Frontal cortex (tissue), 4 donors: Measurements from ENCODE around the gene GFI1B. TPM values are rescaled to one million over a fixed set of nuclear protein-coding genes. Genes with fewer than 3 reads are reported as not detected.
"Not testable (repeated sequence)": the region's sequence is repeated elsewhere in the genome, so short reads cannot be mapped to it uniquely, and the experiment has no call there.

ENCODE experiments used
- DNase-seq, 2 donors: peaks; one replicate each; pipeline ENCODE4 v3.0.0; 2012; ENCODE audit warnings: low spot score in 2 of 2
- FAIRE-seq: peaks from 2 replicates; lab custom pipeline; 2012; peaks lifted over from hg19 to GRCh38; lab: Jason Lieb, UNC
- total RNA-seq: library from RNA; depleted of rRNA; stranded (reverse); fragments of >200 nt; gene quantifications from one replicate; pipeline ENCODE4 v1.2.3, GENCODE V29; 2014
- donor health status: control.
- donor health status: control.
- donor health status: control.

GFI1B gene
- total RNA-seq, 1 donor from 2014 or later: 0.41 TPM

DNA sequence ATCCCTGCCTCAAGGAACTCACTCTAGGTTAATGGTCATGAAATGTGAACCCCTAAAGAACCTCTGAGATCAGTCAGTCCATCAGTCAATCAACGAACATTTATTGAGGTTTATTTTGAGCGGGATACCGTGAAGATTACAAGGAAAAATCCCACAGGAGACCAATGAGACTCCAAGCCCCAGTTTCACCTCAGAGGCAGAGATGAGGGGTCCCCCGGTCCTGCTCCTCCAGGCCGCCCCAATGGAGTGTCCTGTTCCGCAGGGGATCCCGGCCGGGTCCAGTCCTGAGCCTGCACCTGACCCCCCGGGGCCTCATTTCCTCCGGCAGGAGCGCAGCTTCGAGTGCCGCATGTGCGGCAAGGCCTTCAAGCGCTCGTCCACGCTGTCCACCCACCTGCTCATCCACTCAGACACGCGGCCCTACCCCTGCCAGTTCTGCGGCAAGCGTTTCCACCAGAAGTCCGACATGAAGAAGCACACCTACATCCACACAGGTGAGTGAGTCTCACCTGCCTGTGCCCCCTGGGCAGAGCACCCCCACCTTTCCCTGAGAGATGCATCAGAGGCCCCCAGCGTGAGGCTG is 11.0 kb downstream of the GFI1B start:
- DNase-seq (no peak), FAIRE-seq (no peak)

DNA sequence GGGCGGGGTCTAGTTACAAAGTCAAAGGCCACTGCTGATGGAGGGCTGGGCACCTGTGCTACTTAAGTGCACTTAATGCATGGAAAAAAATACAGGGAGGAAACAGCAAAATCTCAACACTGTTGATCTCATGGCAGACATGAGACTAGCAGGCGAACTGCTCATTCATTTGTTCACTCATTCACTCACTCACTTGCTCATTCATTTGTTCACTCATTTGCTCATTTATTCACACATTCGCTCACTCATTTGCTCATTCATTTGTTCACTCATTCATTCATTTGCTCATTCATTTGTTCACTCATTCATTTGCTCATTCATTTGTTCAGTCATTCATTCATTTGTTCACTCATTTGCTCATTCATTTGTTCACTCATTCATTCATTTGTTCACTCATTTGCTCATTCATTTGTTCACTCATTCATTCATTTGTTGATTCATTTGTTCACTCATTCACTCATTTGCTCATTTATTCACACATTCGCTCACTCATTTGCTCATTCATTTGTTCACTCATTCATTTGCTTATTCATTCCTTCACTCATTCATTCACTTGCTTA is 11.6 kb downstream of the GFI1B start:
- not testable (repeated sequence) for DNase-seq, FAIRE-seq

DNA sequence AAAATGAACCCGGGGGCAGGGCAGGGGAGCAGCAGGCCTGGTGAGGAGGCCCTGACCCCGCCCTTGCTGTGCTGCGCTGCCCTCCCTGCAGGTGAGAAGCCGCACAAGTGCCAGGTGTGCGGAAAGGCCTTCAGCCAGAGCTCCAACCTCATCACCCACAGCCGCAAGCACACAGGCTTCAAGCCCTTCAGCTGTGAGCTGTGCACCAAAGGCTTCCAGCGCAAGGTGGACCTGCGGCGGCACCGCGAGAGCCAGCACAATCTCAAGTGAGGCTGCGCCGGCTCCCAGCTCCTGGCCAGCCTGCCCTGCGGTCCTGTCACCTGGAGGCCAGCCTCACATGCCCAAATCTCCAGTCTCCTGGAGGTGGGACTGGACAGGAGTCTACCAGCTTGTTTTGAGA is 12.3 kb downstream of the GFI1B start:
- FAIRE-seq (no peak), DNase-seq (no peak)

DNA sequence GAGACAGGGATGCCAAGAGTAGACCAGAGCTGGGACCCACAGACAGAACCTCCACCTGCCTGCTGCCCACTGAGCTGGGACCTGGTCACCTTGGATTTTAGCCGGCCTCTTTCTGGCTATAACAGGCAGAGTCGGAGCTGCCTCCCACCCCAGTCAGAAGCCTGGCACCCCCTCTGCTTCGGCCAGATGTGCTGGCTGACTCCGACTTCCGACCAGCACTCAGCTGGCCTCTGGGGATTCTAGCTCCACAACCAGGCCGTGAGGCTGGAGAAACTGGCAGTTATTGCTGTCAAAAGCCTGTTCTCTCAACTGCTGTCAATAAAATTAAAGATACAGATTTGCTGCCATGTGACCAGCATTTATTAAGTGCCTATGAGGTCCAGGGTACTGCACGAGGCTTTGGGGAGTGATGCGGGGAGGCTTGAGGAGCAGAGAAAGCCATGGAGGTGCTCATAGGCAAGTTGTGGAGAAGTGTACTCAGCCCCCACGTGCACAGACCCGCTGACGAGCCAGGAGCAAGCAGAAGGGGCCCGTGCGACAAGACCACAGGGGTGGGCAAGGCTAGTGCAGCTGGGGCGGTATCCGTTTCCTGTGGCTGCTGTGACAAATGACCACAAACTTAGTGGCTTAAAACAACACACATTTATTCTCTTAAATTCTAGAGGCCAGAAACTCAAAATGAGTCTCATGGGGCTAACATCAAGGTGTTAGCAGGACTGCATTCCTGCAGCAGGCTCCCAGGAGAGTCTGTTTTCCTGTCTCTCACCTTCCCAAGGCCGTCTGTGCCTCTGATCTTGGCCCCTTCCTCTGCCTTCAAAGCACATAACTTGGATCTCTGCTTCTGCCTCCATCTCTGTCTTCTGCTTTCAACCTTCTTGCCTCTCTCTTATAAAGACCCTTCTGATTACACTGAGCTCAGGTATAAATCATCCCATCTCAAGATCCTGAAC is 13.1 kb downstream of the GFI1B start:
- FAIRE-seq: no peak
- no peak for DNase-seq

DNA sequence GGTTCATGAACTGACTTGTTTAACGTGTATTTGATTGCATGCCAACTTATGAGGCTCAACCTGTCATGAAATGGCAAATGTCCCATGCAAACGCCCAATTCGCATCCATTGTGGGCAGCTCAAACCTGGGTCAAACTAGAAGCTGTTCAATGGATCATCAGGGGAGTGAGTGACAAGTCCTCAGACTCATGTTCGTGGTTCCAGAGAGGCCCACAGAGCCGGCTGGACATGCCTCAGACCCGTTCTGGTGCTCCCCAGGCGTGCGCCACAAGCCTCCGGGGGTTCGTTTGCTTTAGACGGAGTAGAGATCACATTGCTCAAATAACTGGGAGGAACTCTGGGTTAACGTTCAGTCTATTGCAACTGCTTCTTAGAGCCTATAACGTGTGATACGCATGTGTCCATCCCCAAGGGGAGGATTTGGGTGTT is 15.0 kb downstream of the GFI1B start:
- DNase-seq (no peak), FAIRE-seq (no peak)

DNA sequence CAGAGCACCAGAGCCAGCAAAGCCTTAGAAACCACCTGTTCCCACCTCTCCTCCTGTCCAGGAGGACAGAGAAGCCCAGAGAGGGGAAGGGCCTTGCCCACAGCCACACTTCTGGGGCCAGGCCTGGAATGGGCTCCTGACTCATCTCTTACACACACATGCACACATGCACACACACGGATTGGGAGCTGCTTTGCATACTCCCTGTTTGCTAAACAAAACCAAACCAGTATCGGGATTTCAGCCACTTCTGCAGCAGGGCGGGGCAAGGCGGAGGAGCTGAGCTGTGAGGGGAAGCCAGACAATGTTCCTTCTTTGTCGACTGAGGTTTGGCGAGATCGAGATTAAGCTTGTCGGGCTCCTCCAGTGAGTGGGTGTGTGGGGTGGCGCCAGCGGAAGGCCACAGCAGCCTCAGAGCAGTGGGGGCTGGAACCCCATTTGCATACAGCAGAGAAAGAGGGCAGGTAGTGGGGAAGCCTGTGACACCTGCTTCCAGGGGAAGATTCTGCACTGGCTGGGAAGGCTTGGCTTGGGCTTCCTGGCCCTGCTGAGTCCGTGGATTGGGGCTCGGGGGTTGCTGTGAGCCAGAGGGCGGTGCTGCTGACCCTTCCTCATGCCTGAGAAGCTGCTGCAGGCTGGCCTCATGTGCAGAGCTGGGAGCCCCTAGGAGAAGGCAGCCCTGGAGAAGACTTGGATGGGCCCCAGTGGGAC is 16.1 kb downstream of the GFI1B start:
- FAIRE-seq: no peak
- DNase-seq: no peak

DNA sequence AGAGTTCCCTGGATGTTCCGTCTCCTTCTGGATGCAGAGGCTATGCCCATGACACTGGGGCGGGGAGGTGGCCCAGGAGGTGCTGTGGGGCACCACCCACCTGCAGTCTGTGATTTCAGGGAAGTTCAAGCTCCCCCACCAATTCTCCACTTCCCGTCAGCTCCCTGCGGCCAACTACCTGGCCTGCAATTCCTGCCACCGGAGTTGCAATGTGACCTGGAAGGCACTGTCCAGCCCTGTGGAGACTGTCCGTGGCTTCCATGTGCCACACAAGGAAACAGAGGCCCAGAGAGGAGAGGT is 16.6 kb downstream of the GFI1B start:
- DNase-seq (no peak), FAIRE-seq (no peak)

DNA sequence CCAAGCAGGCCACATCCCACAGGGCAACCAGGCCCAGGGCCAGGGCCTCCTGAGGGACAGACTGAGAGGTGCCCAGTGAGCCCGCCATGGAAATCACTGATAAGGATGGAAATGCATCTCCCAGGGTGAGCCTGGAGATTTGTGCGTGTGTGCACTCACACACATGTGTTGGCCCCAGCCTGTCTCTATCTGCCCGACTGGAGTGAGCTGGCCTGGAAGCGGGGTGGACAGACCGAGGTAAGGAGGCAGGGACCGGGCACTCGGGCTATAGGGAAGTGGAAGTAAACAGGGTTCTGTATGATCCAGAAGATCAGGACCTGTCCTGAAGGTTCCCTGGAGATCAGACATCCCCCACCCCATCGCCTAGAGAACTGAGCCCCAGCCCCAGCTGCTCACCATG is 17.4 kb downstream of the GFI1B start:
- no peak for FAIRE-seq
- DNase-seq: no peak

DNA sequence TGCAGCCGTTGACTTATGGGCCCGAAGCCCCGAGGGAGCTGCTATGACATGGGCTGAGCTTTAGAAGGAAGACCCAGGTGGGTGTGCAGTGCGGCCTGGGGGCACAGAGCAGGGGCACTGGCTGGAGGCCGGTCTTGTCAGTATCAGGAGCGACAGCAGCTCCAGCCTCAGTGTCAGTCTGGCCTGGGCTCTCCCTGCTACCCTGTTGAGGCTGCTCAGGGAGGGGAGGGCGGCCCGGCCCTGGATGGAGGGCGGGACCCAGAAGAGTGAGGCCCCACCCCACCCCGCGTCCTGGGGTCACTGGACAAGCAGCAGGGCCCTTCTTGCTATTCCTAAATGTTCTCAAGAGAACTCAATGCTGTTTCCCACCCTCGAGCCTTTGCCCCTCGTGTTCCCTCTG is 18.0 kb downstream of the GFI1B start:
- DNase-seq: no peak
- no peak for FAIRE-seq

DNA sequence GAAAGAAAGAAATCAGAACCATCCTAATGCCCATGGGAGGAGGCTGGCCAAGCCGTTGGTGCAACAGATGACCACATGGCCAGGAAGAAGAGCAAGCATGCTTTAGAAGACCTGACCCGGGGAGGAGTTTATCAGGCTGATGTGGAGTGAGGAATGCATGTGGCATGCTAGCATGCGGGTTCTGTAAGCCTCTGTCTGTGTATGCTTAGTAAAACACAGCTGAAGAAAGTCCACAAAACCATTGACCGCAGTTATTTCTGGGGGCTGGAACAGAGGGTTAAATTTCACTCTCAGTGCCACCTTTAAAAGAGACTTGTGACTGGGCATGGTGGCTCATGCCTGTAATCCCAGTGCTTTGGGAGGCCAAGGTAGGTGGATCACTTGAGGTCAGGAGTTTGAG is 19.1 kb downstream of the GFI1B start:
- no peak for DNase-seq
- FAIRE-seq: no peak

DNA sequence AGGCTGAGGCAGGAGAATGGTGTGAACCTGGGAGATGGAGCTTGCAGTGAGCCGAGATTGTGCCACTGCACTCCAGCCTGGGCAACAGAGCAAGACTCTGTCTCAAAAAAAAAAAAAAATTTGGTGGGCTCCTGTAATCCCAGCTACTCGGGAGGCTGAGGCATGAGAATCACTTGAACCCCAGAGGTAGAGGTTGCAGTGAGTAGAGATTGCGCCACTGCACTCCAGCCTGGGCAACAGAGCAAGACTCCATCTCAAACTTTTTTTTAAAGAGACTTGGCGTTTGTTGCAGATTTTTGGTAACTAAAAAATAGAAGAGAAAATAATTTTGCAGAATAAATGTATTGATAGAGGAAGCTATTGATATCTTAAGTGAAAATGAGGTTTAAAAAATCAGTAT is 19.7 kb downstream of the GFI1B start:
- DNase-seq, FAIRE-seq: not testable (repeated sequence)

DNA sequence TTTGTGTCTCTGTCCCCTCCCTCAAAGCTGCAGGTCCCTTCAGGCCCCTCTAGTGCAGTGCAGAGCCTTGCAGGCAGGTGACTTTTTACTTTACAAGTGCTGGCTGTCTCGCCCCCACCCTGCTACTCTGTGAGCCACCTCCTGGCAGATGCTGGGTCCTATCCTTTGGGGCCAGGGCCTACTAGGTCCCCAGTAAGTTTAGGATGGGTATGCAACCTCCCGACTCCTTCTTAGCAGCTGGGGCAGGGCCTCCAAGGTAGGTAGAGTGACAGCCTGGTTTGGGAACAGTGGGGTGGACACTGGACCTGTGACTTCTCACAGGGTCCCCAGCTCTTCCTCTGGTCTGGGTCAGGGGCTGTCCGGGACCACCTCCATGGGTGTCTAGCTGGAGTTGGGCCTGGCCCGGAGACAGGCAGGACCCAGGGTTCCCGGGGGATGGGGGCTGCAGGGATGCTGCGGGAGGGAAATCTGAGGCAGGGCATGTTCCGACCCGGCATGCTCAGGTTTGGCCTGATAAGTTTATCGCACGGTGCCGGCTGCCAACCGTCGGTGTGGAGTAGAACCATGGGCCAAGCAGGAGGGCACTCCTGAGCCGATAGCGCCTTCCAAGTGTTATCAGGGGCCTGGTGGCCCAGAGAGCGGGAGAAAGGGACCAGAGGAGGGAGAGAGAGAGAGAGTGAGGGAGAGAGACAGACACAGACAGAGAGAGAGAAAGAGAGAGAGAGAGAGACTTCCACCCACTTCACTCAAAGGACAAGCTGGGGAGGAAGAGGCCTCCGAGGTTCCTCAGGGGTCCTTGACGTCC is 20.5 kb downstream of the GFI1B start:
- FAIRE-seq (no peak), DNase-seq (no peak)

DNA sequence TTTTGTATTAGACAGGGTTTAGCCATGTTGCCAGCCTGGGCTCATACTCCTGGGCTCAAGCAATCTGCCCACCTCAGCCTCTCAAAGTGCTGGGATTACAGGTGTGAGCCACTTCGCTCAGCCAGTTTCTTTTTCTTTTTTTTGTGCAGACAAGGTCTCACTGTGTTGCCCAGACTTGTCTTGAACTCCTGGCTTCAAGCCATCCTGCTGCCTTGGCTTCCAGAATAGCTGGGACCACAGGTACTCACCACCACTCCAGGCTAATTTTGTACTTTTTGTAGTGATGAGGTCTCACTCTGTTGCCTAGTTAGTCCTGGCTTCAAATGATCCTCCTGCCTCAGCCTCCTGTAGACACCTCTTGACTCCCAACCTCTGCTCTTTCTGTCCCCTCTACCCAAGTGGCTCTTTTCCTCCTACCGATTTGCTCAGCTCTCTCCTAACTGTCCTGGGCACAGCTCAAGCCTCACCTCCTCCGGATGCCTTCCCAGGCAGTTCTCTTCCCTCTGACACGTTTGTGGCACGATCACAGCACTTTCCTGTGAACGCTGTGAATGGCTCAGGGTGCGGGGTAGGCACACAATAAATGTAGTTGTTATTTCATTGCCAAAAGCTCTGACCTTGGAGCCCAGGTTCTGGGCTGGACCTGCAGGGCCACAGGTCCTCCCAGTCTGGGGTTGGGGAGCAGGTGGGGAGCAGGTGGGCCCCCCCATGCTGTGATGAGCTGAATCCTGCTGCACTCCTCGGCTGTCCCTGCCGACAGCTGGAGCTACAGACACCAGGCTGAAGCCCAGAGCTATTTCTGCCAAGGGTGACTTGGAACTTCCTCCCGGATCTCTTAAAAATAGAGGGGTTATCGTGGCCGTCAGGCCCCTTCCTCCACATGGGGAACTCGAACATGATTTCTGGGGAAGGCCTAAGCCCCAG is 23.9 kb downstream of the GFI1B start:
- no peak for DNase-seq
- FAIRE-seq: no peak

DNA sequence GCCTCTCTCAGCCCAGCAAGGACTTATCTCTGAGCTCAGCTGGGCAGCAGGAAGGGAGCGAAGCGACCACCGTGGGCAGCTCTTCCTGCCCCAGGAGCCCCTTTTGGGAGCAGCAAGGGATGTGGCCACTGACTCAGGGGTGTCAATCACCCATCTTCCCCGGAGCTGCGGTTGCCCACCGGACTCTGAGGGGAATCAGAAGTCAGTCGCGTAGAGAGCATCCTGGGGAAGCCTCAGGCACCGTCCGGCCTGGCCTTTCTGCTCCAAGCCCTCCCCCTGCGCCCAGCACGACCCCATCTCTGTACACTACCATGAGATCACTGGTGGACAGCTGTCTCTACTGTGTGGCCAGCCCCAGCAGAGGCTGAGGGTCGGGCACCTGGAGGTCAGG is 24.6 kb downstream of the GFI1B start:
- no peak for FAIRE-seq
- DNase-seq: no peak

DNA sequence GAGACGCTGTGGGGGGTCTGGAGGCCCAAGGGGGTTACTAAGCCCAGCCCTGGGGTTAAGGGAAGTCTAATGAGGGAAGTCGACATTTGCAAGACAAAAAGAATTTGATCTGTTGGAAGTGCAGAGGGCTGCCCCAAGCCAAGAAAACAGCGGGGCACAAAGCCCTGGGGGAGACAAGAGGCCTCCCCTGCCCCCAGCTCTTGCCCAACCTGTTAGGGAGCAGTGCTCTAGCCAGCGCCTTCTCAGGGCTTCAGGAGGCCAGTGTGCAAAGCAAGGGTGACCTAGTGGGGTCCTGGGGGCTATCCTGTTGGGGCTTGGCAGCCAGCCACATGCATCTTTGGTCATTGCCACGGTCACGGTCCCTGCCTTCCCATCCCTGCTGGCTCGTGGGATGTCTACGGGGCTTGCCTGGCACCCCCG is 25.2 kb downstream of the GFI1B start:
- FAIRE-seq (no peak), DNase-seq (no peak)

DNA sequence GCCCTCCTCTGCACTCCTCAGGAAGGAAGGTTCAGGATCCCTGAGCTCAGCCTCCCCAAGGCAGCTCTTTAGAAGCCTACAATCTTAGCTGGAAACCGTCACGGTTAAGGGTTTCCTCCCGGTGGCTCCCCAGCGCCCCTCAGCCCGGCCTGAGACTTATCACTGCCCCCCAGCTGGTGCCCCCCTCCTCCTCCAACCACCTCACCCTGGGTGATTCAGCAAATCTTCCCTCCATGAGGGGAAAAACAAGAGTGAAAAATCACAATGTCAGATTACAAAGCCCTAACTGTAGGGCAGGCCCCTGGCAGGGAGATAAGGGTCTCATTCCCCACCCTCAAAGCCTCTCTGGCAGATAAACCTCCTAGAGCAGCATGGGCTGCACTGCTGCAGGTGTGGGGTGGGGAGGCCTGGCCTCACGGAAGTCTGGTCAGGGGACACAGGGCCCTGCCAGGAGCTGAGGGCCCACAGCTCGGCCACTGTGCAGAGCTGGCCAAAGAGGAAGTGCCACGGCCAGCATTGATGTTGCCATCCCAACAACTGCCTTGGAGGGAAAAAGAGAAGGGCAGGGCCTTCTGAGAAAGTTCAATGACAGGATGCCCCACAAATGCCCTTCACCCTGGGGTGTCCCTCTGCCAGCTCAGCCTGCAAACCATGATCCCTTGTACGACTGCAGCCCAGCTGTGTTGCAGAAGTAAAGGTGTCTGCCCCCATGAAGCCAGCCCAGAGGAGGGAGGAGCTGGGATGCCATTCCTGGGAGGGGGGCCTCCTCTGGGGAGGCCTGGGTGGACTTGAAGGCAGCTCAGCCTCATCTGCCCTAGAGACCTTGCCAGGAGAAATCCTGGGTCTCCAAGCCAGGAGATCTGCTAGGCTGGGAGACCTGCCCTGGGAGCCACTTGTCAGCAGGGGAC is 25.9 kb downstream of the GFI1B start:
- DNase-seq (no peak), FAIRE-seq (no peak)

DNA sequence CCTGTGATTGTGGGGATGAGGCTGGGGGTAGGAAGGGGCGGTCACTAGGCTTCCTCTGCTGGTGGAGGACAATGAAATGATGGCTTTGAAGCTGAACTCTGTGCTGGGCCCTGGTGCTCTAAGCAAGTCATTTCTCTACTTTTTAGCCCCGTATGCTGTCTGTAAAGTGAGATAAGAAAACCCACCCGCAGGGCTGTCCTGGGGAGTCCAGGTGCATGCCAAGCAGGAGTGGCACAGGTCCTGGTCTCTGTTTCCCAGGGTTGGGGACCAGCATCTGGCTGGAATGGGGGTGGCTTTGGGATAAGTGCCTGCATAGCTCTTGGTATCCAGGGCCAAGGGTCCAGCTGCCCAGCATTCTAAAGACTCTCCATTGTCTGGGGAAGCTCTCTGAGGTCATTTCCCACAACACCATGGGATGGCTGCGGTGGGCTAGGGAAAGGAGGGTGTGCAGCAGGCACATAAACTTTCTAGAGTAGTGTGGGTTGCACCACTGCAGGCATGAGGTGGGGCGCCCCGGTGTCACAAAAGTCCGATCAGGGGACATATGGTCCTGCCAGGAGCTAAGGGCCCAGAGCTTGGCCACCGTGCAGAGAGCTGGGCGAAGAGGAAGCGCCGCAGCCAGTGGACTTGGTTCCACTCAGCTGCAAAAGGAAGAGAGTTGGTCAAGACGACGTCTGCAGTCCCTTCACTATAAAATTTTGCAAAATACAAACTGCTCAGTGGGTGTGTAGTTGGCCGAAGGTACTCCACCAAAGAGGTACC is 26.7 kb downstream of the GFI1B start:
- DNase-seq (no peak), FAIRE-seq (no peak)
